T-helper 9 cell (primary cell): ENCODE measurements around the gene OXCT1.
"Not testable (repeated sequence)": the region's sequence is repeated elsewhere in the genome, so short reads cannot be mapped to it uniquely, and the experiment has no call there.

Experiments used
- DNase-seq: peaks from one replicate; pipeline ENCODE4 v3.0.0-alpha.2; 2020

OXCT1 gene

GRCh38 chr5:41821051-41821450 is 49.2 kb downstream of the OXCT1 start:
- no peak for DNase-seq

- no peak for DNase-seq
These were observed 50.1 kb downstream of the OXCT1 start for GRCh38 chr5:41820150-41820549.

GRCh38 chr5:41817625-41818301 is 52.5 kb downstream of the OXCT1 start:
- no peak for DNase-seq

- DNase-seq, result no peak
These were observed 54.5 kb downstream of the OXCT1 start for GRCh38 chr5:41815663-41816229.

GRCh38 chr5:41815261-41815660 is 55.0 kb downstream of the OXCT1 start:
- DNase-seq, result no peak

- DNase-seq, result not testable (repeated sequence)
These were observed 55.9 kb downstream of the OXCT1 start for GRCh38 chr5:41814306-41814705.

- no peak for DNase-seq
These were observed 58.1 kb downstream of the OXCT1 start for GRCh38 chr5:41812156-41812555.

GRCh38 chr5:41809128-41809527 is 61.1 kb downstream of the OXCT1 start:
- DNase-seq, result no peak

GRCh38 chr5:41808294-41808693 is 61.9 kb downstream of the OXCT1 start:
- no peak for DNase-seq

GRCh38 chr5:41797662-41798061 is 72.6 kb downstream of the OXCT1 start:
- DNase-seq, result no peak

GRCh38 chr5:41796061-41796460 is 74.2 kb downstream of the OXCT1 start:
- no peak for DNase-seq

- DNase-seq, result no peak
These were observed 75.1 kb downstream of the OXCT1 start for GRCh38 chr5:41795125-41795524.

GRCh38 chr5:41794471-41794870 is 75.8 kb downstream of the OXCT1 start:
- DNase-seq, result no peak

- DNase-seq, result no peak
These were observed 77.0 kb downstream of the OXCT1 start for GRCh38 chr5:41793141-41793770.

GRCh38 chr5:41790038-41790776 is 80.0 kb downstream of the OXCT1 start:
- DNase-seq, result no peak

GRCh38 chr5:41789434-41789833 is 80.8 kb downstream of the OXCT1 start:
- DNase-seq, result no peak

- no peak for DNase-seq
These were observed 81.3 kb downstream of the OXCT1 start for GRCh38 chr5:41788941-41789368.

GRCh38 chr5:41787265-41787664 is 83.0 kb downstream of the OXCT1 start:
- no peak for DNase-seq

- DNase-seq, result no peak
These were observed 85.2 kb downstream of the OXCT1 start for GRCh38 chr5:41785061-41785460.

GRCh38 chr5:41778410-41778809 is 91.8 kb downstream of the OXCT1 start:
- no peak for DNase-seq

GRCh38 chr5:41776435-41776834 is 93.8 kb downstream of the OXCT1 start:
- no peak for DNase-seq

- DNase-seq, result no peak
These were observed 96.4 kb downstream of the OXCT1 start for GRCh38 chr5:41773799-41774198.

- no peak for DNase-seq
These were observed 97.3 kb downstream of the OXCT1 start for GRCh38 chr5:41772785-41773442.
